ENCODE results near the gene AOC2.

The AOC2 gene

GRCh38 chr17:42814633-42815399 is 29.6 kb upstream of the AOC2 start:
- H3K4me1 Mint-ChIP-seq (ENCODE audit: low read depth), result peaks cover 5% of the 10 kb centered on the region
- no peaks in the 10 kb centered on the region for H3K9me3 Mint-ChIP-seq
- peaks cover 55% of the 10 kb centered on the region for H3K36me3 Mint-ChIP-seq (ENCODE audit: low read depth)
- peak overlapping the region; percentile 45 for H3K27ac Mint-ChIP-seq
- H3K27me3 Mint-ChIP-seq (ENCODE audit: low read depth), result no peaks in the 10 kb centered on the region
- no peak overlapping the region for H3K4me3 Mint-ChIP-seq

- no peaks in the 10 kb centered on the region for H3K27me3 Mint-ChIP-seq (ENCODE audit: low read depth)
- H3K36me3 Mint-ChIP-seq (ENCODE audit: low read depth), result peaks cover 51% of the 10 kb centered on the region
- H3K27ac Mint-ChIP-seq, result no peak overlapping the region
- H3K4me3 Mint-ChIP-seq, result no peak overlapping the region
- H3K4me1 Mint-ChIP-seq (ENCODE audit: low read depth), result peaks cover 14% of the 10 kb centered on the region
- no peaks in the 10 kb centered on the region for H3K9me3 Mint-ChIP-seq
These were observed 26.5 kb upstream of the AOC2 start for GRCh38 chr17:42817866-42818265.

- no peaks in the 10 kb centered on the region for H3K9me3 Mint-ChIP-seq
- H3K36me3 Mint-ChIP-seq (ENCODE audit: low read depth), result peaks cover 51% of the 10 kb centered on the region
- H3K4me3 Mint-ChIP-seq, result no peak overlapping the region
- H3K27me3 Mint-ChIP-seq (ENCODE audit: low read depth), result no peaks in the 10 kb centered on the region
- H3K4me1 Mint-ChIP-seq (ENCODE audit: low read depth), result peaks cover 16% of the 10 kb centered on the region
- H3K27ac Mint-ChIP-seq, result no peak overlapping the region
These were observed 26.0 kb upstream of the AOC2 start for GRCh38 chr17:42818379-42818778.

- H3K27ac Mint-ChIP-seq, result no peak overlapping the region
- no peaks in the 10 kb centered on the region for H3K27me3 Mint-ChIP-seq (ENCODE audit: low read depth)
- H3K9me3 Mint-ChIP-seq, result no peaks in the 10 kb centered on the region
- peaks cover 47% of the 10 kb centered on the region for H3K36me3 Mint-ChIP-seq (ENCODE audit: low read depth)
- no peak overlapping the region for H3K4me3 Mint-ChIP-seq
- H3K4me1 Mint-ChIP-seq (ENCODE audit: low read depth), result peaks cover 23% of the 10 kb centered on the region
These were observed 24.3 kb upstream of the AOC2 start for GRCh38 chr17:42819939-42820535.

- peak overlapping the region; percentile 20 for H3K4me3 Mint-ChIP-seq
- H3K27me3 Mint-ChIP-seq (ENCODE audit: low read depth), result no peaks in the 10 kb centered on the region
- peaks cover 21% of the 10 kb centered on the region for H3K4me1 Mint-ChIP-seq (ENCODE audit: low read depth)
- H3K9me3 Mint-ChIP-seq, result no peaks in the 10 kb centered on the region
- no peak overlapping the region for H3K27ac Mint-ChIP-seq
- H3K36me3 Mint-ChIP-seq (ENCODE audit: low read depth), result peaks cover 36% of the 10 kb centered on the region
These were observed 23.2 kb upstream of the AOC2 start for GRCh38 chr17:42821176-42821575.

GRCh38 chr17:42827472-42827871 is 16.9 kb upstream of the AOC2 start:
- Mint-ChIP-seq H3K36me3 (ENCODE audit: low read depth) (peaks cover 9% of the 10 kb centered on the region), H3K27ac (no peak overlapping the region), H3K9me3 (no peaks in the 10 kb centered on the region), H3K4me3 (no peak overlapping the region), H3K27me3 (ENCODE audit: low read depth) (peaks cover 22% of the 10 kb centered on the region), H3K4me1 (ENCODE audit: low read depth) (peaks cover 20% of the 10 kb centered on the region)

- Mint-ChIP-seq H3K4me1 (ENCODE audit: low read depth) (peaks cover 19% of the 10 kb centered on the region), H3K27ac (no peak overlapping the region), H3K9me3 (no peaks in the 10 kb centered on the region), H3K4me3 (peak overlapping the region; percentile 4), H3K27me3 (ENCODE audit: low read depth) (peaks cover 22% of the 10 kb centered on the region), H3K36me3 (ENCODE audit: low read depth) (peaks cover 9% of the 10 kb centered on the region)
These were observed 13.4 kb upstream of the AOC2 start for GRCh38 chr17:42830971-42831370.

GRCh38 chr17:42832213-42832933 is 12.0 kb upstream of the AOC2 start:
- H3K27me3 Mint-ChIP-seq (ENCODE audit: low read depth), result peaks cover 17% of the 10 kb centered on the region
- H3K4me3 Mint-ChIP-seq, result peak overlapping the region; percentile 93
- no peaks in the 10 kb centered on the region for H3K9me3 Mint-ChIP-seq
- H3K36me3 Mint-ChIP-seq (ENCODE audit: low read depth), result peaks cover 14% of the 10 kb centered on the region
- peak overlapping the region; percentile 97 for H3K27ac Mint-ChIP-seq
- H3K4me1 Mint-ChIP-seq (ENCODE audit: low read depth), result peaks cover 21% of the 10 kb centered on the region

- Mint-ChIP-seq H3K27ac (peak within 1 kb of the TSS; percentile 97), H3K9me3 (no peaks in the 10 kb centered on the region), H3K4me3 (peak within 1 kb of the TSS; percentile 93), H3K27me3 (ENCODE audit: low read depth) (peaks cover 9% of the 10 kb centered on the region), H3K36me3 (ENCODE audit: low read depth) (peaks cover 21% of the 10 kb centered on the region), H3K4me1 (ENCODE audit: low read depth) (peaks cover 20% of the 10 kb centered on the region)
These were observed 11.2 kb upstream of the AOC2 start, which contains the start of gene PSME3 for GRCh38 chr17:42832934-42833766. Gene PSME3 (plus strand): TSS chr17:42833397. CDS start chr17:42833632, 235 bp downstream.

GRCh38 chr17:42833767-42834422 is 10.5 kb upstream of the AOC2 start:
- Mint-ChIP-seq H3K36me3 (ENCODE audit: low read depth) (peaks cover 26% of the 10 kb centered on the region), H3K9me3 (no peaks in the 10 kb centered on the region), H3K4me3 (peak overlapping the region; percentile 93), H3K4me1 (ENCODE audit: low read depth) (peaks cover 19% of the 10 kb centered on the region), H3K27me3 (ENCODE audit: low read depth) (peaks cover 5% of the 10 kb centered on the region), H3K27ac (peak overlapping the region; percentile 97)

GRCh38 chr17:42835732-42836131 is 8.6 kb upstream of the AOC2 start:
- H3K4me1 Mint-ChIP-seq (ENCODE audit: low read depth), result peaks cover 19% of the 10 kb centered on the region
- H3K27ac Mint-ChIP-seq, result no peak overlapping the region
- no peak overlapping the region for H3K4me3 Mint-ChIP-seq
- H3K36me3 Mint-ChIP-seq (ENCODE audit: low read depth), result peaks cover 33% of the 10 kb centered on the region
- no peaks in the 10 kb centered on the region for H3K27me3 Mint-ChIP-seq (ENCODE audit: low read depth)
- no peaks in the 10 kb centered on the region for H3K9me3 Mint-ChIP-seq

GRCh38 chr17:42841975-42842685 is 2.2 kb upstream of the AOC2 start:
- no peaks in the 10 kb centered on the region for H3K9me3 Mint-ChIP-seq
- no peak overlapping the region for H3K27ac Mint-ChIP-seq
- no peaks in the 10 kb centered on the region for H3K27me3 Mint-ChIP-seq (ENCODE audit: low read depth)
- peaks cover 8% of the 10 kb centered on the region for H3K4me1 Mint-ChIP-seq (ENCODE audit: low read depth)
- H3K36me3 Mint-ChIP-seq (ENCODE audit: low read depth), result peaks cover 56% of the 10 kb centered on the region
- H3K4me3 Mint-ChIP-seq, result no peak overlapping the region

GRCh38 chr17:42843358-42843934 is 934 bp upstream of the AOC2 start:
- Mint-ChIP-seq H3K27ac (no peak overlapping the region), H3K4me3 (no peak overlapping the region), H3K4me1 (ENCODE audit: low read depth) (peaks cover 8% of the 10 kb centered on the region), H3K9me3 (no peaks in the 10 kb centered on the region), H3K27me3 (ENCODE audit: low read depth) (no peaks in the 10 kb centered on the region), H3K36me3 (ENCODE audit: low read depth) (peaks cover 47% of the 10 kb centered on the region)

Data from T-helper 1 cell treated with Interleukin-12 subunit alpha and Interleukin-12 subunit beta and Interleukin-4 antibody, amounts not matched to agents 30 μg/mL and 1 μg/mL, for 36 hours (primary cell).